Activated CD8-positive, alpha-beta memory T cell treated with anti-CD3 and anti-CD28 coated beads for 36 hours (primary cell): ENCODE data around the gene ALKBH2. TPM values are rescaled to one million over a fixed set of nuclear protein-coding genes. Genes with fewer than 3 reads are reported as not detected.
"Not testable (repeated sequence)": the region's sequence is repeated elsewhere in the genome, so short reads cannot be mapped to it uniquely, and the experiment has no call there.

ENCODE experiments used
- CTCF ChIA-PET: fragments of 350-600 bp; sonication (Branson Sonifier 250); formaldehyde crosslinking; loops from one replicate; lab custom pipeline; 2021; ENCODE audit warnings: antibody characterized with exemption; lab: Charles Lee
- POLR2A ChIA-PET: fragments of 350-600 bp; sonication (Branson Sonifier 250); formaldehyde crosslinking; loops from one replicate; lab custom pipeline; 2021; ENCODE audit warnings: antibody characterized with exemption; lab: Charles Lee
- total RNA-seq, 2 experiments: library from RNA; stranded (reverse); gene quantifications; one replicate each; pipeline ENCODE4 v1.2.3, GENCODE V29; 2021

ALKBH2 gene
- total RNA-seq, 2 experiments from 2014 or later, result 40.1 to 42.3 TPM

DNA sequence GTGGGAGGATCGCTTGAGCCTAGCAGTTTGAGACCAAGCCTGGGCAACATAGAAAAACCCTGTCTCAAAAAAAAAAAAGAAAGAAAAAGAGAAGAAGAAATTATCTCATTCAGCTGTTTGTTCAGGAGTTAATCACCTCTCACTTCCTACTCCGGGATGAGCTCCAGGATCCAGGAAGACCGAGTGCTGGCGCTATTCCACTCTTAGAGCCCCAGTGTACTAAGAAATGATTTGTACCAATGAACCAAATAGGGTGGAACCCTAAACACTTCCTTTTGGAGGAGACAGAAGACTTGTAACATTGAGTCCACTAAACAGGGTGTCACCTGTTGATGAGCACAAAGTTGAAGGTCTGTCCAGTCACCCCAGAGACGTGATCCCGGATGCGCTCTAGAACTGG lies 3.6 kb downstream of the ALKBH2 start:
- CTCF ChIA-PET, result no interaction called here
- POLR2A ChIA-PET, result no interaction called here

DNA sequence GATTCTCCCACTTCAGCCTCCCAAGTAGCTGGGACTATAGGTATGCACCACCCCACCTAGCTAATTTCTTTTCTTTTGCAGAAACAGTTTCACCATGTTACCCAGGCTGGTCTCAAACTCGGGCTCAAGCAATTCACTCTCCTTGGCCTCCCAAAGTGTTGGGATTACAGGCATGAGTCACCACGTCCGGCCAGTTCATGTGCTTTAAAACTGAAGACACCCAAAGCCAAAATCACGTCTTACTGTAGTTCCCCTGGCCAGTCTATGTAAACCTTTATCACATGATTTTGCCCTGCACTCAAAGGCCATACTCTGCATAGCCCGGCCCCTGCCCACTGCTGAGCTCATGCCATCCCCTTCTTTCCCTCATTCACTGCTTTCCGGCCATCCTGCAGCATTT lies 4.5 kb downstream of the ALKBH2 start:
- ChIA-PET CTCF (interaction anchor here (0.6 kb wide), 1 partner anchor 37 kb away, joined by 3 read pairs; no protein-coding TSS in a partner anchor), POLR2A (interaction anchor here (0.5 kb wide), 1 partner anchor 294 kb away, joined by 3 read pairs; no protein-coding TSS in a partner anchor)

DNA sequence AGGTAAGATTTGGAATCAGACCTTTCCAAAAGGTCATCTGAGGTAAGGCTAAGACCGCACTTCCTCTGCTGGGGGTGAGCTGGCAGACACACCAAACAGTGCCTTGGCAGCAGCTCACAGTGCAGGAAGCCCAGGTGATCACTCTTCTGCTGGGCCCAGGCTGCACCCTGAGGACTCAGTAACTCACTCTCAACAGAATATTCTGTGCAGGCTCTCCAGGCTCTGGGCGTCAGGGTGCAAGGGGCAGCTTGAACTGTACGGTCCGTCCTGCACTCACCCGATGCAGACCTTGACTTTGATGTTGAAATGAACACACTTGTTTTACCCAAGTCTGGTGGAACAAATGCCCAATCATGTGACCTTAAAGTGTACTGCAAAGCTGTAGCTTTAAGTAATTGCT lies 6.0 kb downstream of the ALKBH2 start:
- POLR2A ChIA-PET, result no interaction called here

DNA sequence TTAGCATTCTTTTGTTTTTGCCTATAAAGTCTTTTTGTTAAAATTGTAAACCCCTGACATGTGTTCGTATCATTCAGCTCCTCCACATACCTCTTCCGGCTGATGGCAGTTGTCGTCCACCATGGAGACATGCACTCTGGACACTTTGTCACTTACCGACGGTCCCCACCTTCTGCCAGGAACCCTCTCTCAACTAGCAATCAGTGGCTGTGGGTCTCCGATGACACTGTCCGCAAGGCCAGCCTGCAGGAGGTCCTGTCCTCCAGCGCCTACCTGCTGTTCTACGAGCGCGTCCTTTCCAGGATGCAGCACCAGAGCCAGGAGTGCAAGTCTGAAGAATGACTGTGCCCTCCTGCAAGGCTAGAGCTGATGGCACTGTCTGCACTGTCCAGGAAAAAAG lies 7.7 kb downstream of the ALKBH2 start:
- POLR2A ChIA-PET, result no interaction called here
- CTCF ChIA-PET, result interaction anchor here (0.8 kb wide), 1 partner anchor 202 kb away, joined by 3 read pairs; no protein-coding TSS in a partner anchor

More for the DNA sequence above, 6.0 kb downstream of the ALKBH2 start:
- CTCF ChIA-PET, result interaction anchor here (0.5 to 0.9 kb wide), 2 partner anchors 48 to 136 kb away, joined by 3 read pairs; no protein-coding TSS in a partner anchor

DNA sequence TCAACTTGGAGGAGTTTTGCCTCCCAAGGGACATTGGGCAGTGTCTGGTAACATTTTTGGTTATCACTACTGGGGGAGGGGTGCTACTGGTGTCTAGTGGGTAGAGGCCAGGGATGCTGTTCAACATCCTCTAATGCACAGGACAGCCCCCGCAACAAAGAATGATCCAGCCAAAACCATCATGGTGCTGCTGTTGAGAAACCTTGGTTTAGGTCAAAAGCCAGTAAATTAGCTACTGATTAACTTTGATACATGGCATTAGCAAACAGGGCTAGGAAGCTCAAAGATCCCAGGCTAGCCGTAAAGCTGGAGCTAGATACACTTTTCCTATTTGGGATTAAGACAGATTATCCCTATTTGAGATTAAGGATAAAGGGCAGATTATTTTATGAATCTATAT lies 8.8 kb downstream of the ALKBH2 start:
- ChIA-PET POLR2A (no interaction called here), CTCF (no interaction called here)

DNA sequence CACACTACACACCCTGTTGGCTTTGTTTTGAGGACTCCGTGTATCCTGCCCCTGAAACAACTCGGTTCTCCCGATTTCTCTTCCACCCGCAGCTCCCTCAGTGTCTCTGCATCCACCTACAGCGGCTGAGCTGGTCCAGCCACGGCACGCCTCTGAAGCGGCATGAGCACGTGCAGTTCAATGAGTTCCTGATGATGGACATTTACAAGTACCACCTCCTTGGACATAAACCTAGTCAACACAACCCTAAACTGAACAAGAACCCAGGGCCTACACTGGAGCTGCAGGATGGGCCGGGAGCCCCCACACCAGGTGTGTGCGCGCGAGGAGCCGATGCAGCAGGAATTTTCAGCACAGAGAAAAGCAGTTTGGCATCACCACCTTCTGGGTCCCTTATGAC lies 10.5 kb downstream of the ALKBH2 start:
- POLR2A ChIA-PET, result no interaction called here
- CTCF ChIA-PET, result no interaction called here

DNA sequence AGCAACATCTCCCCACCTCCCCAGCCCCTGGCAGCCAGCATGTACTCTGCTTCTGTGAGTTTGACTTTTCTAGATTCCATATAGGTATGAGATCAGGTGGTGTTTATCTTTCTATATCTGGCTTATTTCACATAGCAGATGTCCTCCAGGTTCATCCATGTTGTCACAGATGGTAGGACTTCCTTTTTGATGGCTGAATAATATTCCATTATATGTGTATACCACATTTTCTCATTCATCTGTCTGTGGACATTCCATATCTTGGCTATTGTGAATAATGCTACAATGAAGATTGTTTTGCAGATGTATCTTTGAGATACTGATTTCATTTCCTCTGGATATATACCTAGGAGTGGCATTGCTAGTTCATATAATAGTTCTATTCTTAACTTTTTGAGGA lies 18.4 kb downstream of the ALKBH2 start:
- ChIA-PET POLR2A (no interaction called here), CTCF (no interaction called here)

DNA sequence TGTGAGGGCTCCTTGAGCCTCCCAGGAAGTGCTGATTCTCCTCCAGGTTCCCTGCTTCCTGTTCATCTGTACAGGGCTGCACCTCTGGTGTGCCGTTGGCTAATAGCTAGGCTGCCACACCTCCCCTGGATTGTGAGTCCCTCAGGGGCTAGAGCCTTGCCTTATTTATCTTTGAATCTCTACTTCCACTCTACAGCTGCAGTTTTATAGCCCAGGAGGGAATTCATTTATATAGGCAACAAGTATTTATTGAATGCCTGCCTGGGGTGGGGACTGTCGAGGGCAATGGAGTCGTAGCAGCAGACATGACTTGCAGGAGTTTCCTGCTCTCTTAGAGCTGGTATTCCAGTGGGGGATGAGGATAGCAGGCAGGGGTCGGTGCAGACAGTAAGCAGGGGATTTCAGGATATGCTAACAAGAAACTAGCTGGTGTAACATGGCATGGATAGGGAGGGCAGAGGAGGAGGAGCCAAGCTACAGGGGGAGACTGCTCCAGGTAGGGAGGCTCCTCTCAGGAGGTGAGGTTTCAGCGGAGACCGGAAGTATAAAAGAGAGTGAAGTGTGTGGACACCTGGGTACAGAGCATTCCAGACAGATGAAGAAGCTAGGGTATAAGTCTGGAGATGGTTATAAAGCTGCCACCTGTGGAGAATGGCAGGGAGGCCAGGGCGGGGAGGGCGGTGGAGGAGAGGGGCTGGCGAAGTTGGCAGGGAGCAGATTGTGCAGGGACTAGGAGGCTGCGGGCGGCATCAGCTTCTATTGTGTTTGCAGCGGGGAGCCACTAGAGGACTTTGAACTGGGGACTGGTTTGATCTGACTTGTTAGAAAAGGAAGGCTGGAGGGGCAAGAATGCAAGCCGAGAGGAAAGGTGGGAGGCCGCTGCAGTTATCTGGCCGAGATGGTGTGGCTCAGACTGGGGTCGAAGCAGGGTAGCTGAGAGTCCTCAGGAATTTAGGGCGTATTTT lies 23.7 kb downstream of the ALKBH2 start:
- POLR2A ChIA-PET, result no interaction called here
- CTCF ChIA-PET, result interaction anchor here (1.3 kb wide), 1 partner anchor 23 kb away, joined by 3 read pairs; no protein-coding TSS in a partner anchor

DNA sequence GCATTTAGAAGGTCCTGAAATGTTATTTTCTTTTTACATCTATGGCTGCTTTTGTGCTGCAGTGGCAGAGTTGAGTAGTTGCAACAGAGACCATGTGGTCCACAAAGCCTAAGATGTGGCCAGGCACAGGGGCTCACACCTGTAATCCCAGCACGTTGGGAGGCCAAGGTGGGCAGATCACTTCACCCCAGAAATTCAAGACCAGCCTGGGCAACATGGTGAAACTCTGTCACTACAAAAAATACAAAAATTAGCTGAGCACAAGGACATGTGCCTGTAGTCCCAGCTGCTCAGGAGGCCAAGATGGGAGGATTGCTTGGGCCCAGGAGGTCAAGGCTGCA lies 27.4 kb downstream of the ALKBH2 start:
- CTCF ChIA-PET, result no interaction called here

DNA sequence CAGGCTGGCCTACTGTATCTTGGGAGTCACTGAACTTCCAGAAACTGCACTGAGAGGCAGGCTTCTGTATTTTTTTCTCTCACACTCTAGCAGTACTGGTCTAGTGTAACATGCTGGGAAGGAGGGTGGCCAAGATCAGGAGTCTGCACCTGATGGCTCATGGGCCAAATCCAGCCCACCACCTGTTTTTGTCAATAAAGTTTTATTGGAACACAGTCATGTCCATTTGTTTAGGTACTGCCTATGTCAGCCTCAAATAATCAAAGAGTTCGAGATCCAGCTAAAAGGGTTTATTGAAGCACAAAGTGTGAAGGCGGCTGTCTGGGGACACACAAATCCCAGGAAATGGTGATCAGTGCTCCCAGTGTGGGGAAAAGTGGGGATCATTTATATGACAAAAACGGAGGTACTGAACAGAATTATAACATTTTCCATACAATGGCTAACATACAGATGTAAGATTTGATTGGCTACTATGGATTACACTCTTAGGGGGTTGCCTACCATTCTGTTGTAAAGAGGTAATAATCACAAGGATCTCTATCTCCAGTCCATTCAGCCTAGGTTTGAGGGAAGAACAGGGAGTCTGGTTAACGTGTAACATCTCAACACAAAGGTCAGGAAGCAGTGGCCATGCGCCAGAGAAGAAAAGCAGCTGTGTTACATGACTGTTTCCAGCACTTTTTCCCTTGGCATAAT lies 28.0 kb downstream of the ALKBH2 start:
- POLR2A ChIA-PET, result no interaction called here
- CTCF ChIA-PET, result no interaction called here

More for the DNA sequence above, 27.4 kb downstream of the ALKBH2 start:
- POLR2A ChIA-PET, result no interaction called here

DNA sequence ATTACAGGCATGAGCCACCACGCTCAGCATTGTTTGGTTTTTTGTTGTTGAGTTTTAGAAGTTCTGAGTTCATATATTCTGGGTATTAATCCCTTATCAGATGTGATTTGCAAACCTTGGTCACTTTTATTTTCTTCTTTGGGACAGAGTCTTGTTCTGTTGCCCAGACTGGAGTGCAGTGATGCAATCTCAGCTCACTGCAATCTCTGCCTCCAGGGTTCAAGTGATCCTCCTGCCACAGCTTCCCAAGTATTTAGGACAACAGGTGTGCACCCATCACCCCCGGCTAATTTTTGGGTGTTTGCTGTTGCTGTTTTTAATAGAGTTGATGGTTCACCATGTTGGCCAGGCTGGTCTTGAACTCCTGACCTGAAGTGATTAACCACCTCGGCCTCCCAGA lies 29.1 kb downstream of the ALKBH2 start:
- CTCF ChIA-PET, result no interaction called here
- POLR2A ChIA-PET, result no interaction called here

DNA sequence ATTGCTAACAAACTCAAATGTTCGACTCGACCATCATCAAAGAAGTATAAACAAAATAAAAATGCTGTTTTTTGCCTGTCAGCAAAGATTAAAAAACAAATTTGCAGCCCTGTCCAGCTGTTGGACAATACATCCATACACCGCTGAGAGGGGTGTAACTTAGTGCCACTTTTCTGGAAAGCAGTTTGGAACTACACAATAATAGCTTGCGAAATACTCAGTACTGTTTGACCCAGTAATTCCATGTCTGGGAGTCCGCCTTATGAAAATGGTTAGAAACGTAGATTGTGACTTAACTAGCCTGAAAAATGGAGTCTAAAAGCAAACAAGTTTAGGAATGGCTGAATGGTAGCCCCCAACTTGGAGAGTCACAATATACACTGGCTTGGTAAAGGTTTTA lies 34.5 kb downstream of the ALKBH2 start:
- CTCF ChIA-PET, result no interaction called here
- POLR2A ChIA-PET, result no interaction called here

DNA sequence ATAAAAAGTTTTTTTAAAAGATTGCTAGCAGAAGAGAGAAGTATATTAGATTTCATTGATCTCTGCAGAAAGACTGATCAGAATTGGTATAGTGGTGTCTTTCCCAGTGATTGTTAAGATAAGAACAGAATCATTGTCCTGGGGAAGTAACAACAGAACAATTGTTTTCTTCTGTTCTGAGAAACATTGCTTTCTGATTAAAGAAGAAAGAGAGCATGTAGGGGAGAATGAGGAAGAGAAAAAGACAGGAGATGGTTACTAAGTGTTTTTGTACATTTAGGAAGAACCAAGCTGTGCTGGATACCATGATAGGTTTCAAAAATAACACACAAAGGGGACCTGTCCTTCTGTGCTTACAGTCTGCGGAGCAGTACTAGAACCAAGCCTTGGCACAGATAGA lies 35.9 kb downstream of the ALKBH2 start:
- POLR2A ChIA-PET, result no interaction called here
- CTCF ChIA-PET, result no interaction called here

DNA sequence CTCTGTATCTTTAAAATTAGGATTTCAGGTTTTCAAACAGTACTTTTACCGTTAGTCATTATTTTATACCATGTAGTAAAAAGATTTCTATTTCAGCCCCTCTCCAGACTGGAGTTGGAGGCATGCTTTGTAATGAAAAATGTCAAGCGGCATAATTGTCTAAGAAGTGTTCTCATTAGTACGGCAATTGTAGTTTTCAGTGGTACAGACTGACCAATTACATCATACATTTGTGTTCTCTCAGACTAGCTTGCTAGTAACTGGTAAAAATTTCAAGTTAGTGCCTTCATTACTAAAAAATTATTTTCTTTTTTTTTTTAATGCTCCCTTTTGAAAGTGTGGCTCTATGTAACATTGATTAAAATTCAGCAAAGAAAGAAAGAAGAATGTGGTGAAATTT lies 36.4 kb downstream of the ALKBH2 start:
- CTCF ChIA-PET, result no interaction called here
- POLR2A ChIA-PET, result no interaction called here

DNA sequence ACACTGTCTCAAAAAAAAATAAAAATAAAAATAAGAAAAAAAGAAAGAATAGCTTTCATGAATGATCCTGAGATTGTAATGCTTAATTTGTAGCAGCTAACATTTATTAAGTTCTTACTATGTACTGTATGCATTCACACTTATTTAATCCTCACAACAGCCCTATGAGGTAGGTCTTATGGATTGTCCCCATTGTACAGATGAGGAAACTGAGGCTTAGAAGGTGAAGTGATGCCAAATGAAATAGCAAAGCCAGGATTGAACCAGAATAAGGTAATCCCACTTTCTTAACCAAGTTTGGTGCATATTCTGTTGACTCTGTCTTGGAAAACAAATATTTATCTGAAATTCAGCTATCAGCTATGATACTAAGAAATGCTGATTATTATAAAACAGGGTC lies 38.8 kb downstream of the ALKBH2 start:
- POLR2A ChIA-PET, result no interaction called here
- CTCF ChIA-PET, result no interaction called here

DNA sequence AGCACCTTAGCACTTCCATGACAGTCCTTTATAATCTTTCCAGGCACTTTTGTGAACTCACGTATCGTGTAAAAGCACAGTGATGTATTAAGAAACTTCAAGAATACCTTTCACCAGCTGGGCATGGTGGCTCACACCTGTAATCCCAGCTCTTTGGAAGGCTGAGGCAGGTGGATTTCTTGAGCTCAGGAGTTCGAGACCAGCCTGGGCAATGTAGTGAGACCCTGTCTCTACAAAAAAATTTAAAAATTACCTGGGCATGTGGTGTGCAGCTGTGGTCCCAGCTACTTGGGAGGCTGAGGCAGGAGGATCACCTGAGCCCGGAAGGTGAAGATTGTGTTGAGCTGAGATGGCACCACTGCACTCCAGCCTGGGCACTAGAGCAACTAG lies 39.2 kb downstream of the ALKBH2 start:
- POLR2A ChIA-PET, result not testable (repeated sequence)
- CTCF ChIA-PET, result interaction anchor here (0.9 kb wide), 1 partner anchor 39 kb away, joined by 3 read pairs; the partner anchor contains the start of gene ALKBH2

DNA sequence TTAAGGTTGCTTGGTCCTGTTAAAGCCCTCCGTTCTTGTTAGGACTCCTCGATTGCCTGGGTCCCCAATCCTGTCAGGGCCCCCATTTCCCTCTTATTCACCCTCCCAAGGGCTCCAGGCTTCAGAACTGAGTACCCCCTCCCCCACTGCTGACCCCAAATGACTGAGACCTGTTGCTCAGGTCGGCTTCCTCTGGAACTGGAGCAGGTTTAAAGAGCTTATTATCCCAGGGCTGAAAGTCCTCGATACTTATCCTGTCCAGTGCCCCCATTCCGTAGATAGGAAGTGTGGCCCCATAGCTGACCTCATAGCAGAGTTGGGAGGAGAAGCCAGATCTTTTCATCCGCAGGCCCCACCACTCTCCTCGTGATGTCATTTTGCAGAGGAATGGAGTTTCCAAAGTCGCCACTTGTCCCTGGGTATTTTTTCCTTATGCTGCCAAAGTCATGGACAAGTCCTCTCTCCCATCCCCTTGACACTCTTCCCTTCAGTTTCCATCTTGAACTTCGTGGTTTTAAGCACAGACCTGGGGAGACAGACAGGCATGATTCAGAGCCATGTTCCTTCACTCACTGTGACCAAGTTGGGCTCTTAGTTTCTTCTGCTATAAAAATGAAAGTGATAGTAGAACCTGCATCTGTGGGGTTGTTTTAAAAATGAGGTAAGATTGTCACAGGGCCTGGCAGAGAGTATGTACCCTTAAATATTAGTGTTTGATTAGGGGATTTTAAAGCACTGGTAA lies 39.7 kb downstream of the ALKBH2 start:
- CTCF ChIA-PET, result interaction anchor here (0.9 kb wide), 1 partner anchor 39 kb away, joined by 3 read pairs; the partner anchor contains the start of gene ALKBH2
- POLR2A ChIA-PET, result no interaction called here

DNA sequence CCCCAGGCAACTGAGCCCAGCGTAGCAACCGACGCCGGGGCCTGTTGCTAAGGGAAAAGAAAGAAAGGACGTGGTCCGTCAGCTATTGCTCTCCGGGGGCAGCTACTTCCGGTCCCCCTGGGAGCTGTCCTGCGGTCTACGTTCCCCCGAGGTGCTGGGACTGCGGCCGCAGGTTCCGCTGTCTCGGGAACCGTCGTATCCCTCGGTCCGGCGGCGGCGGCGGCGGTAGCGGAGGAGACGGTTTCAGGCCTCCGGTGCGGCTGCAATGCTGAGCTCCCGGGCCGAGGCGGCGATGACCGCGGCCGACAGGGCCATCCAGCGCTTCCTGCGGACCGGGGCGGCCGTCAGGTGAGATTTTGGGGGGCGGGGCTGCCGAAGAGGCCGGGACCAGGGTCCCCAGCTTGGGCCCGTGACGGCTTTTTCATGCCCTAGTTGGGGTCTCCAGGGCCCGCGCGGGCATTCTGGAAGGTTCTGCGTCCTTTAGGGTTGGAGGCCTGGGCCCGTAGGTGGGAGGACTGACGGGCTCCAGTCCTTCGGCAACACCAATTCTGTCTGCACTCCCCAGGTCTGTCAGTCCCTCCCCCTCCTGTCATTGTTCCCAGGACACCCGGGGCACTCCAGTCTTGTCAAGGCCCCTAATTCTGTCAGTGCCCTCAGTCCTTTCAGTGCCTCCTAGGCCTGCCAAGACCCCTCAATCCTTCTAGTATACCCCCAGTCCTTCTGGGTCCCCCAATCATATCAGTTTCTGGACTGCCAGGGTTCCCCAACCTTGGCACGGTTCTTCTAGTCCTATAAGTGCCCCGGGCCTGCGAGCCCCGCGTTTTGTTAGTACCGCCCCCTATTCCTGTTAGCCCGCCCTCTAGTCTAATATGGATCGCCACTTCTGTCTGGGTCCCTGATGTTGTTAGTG lies 40.6 kb downstream of the ALKBH2 start, which contains the start of gene USP30:
USP30 (plus strand) TSS at position 163 of the 910 bp plus-strand sequence; CDS start at position 266, 103 bp downstream.
- ChIA-PET POLR2A (no interaction called here), CTCF (interaction anchor here (0.7 kb wide), 1 partner anchor 39 kb away, joined by 3 read pairs; no protein-coding TSS in a partner anchor)
